ENCODE measurements around the gene NECAB3. TPM values are rescaled to one million over a fixed set of nuclear protein-coding genes. Genes with fewer than 3 reads are reported as not detected.

NECAB3 gene
- total and polyA plus RNA-seq, 2 of the 4 experiments (the other 2 are of a cell fraction): 8.6 to 28.4 TPM

- ChIA-PET POLR2A (ENCODE audit: unreplicated experiment) (no interaction called here), CTCF (no interaction called here)
- Histone ChIP-seq H2AK9ac (replicated peaks; ENCODE audit: low read depth, low read length, poor library complexity) (peak overlapping the region; percentile 97), H2AFZ (replicated peaks; ENCODE audit: low read length, poor library complexity) (peak overlapping the region; percentile 48), H3K27me3 (ENCODE audit: control insufficient read depth, insufficient read depth, low read length) (no peaks in the 10 kb centered on the region), H3K36me3 (ENCODE audit: control insufficient read depth, insufficient read depth, low read length) (peaks cover 13% of the 10 kb centered on the region), H2BK120ac (ENCODE audit: low read depth, low read length) (no peak overlapping the region), H2BK15ac (ENCODE audit: low read depth, low read length) (no peak overlapping the region), H3K9me1 (ENCODE audit: insufficient read depth, low read length) (peaks cover 22% of the 10 kb centered on the region), H3K27ac (ENCODE audit: insufficient read depth, low read length) (no peak overlapping the region), H3K4me2 (ENCODE audit: low read depth, low read length) (peak overlapping the region; percentile 99), H3K4ac (ENCODE audit: low read depth, low read length) (peak overlapping the region; percentile 96; the same call in 1 of the 2 replicates), H3K14ac (replicated peaks; ENCODE audit: low read depth, low read length) (peak overlapping the region; percentile 100; the same call in 1 of the 2 replicates), H3K9me3 (ENCODE audit: control insufficient read depth, insufficient read depth, low read length) (no peaks in the 10 kb centered on the region), H4K8ac (ENCODE audit: low read depth in 2 of 2, low read length in 2 of 2) (peak overlapping the region in 1 of 2 experiments; percentile 79; a peak in 1 of 4 replicates), H3K9ac (ENCODE audit: low read depth, low read length) (peak overlapping the region; percentile 99; the same call in 1 of the 2 replicates), H3K23ac (ENCODE audit: low read depth, low read length) (peak overlapping the region; percentile 96; the same call in 1 of the 2 replicates), H2AK5ac (ENCODE audit: low read depth, low read length) (peak overlapping the region; percentile 98), H3K4me1 (ENCODE audit: control insufficient read depth, insufficient read depth, low read length) (peaks cover 29% of the 10 kb centered on the region), H3K79me1 (ENCODE audit: low read depth in 1 of 2, low read length in 2 of 2) (peaks cover 12 to 65% of the 10 kb centered on the region in 2 experiments; a peak in 3 of 4 replicates), H3K4me3 (ENCODE audit: insufficient read depth, low read depth, low read length) (no peak overlapping the region), H2BK5ac (ENCODE audit: low read depth, low read length, poor library complexity, severe bottlenecking) (no peak overlapping the region), H3K18ac (ENCODE audit: low read depth, low read length) (no peak overlapping the region), H3K56ac (ENCODE audit: extremely low read depth, insufficient read depth, low read length) (no peak overlapping the region), H4K20me1 (ENCODE audit: insufficient read depth, low read length) (peaks cover 22% of the 10 kb centered on the region; the same call in 1 of the 2 replicates), H4K91ac (ENCODE audit: insufficient read depth, low read depth, low read length) (no peak overlapping the region), H4K5ac (ENCODE audit: low read depth, low read length) (no peak overlapping the region), H2BK20ac (ENCODE audit: low read depth, low read length) (0 out of 2 replicates have a peak overlapping the region, but pooled peaks have one; percentile 25)
- dilution Hi-C loops (cut with HindIII; ENCODE audit: low sequenced_read_pairs, unreplicated experiment): no loop called here
- WGBS, 2 experiments (ENCODE audit: extremely low coverage in 2 of 2, insufficient read length in 1 of 2): 62% methylated on average over 5 of the region's 17 CpGs; no CpG with 5 or more reads in 1 of the 2 experiments
- in situ Hi-C loops (cut with MboI; ENCODE audit: low sequenced_read_pairs): no loop called here
- DNase-seq: no peak
- TF ChIP-seq FOS (IDR thresholded peaks at IDR 0.05; ENCODE audit: low read depth, low read length) (no peak), SMC3 (IDR thresholded peaks at IDR 0.05; ENCODE audit: low read depth, low read length) (no peak), RFX5 (IDR thresholded peaks at IDR 0.05; ENCODE audit: low read depth, low read length) (no peak), POLR2A (IDR thresholded peaks at IDR 0.05; ENCODE audit: low read depth, low read length) (no peak)
- no peak for ATAC-seq (ENCODE audit: low read depth)
- intact Hi-C loops (cut with micrococcal nuclease): no loop called here
- BruUV-seq (replicated peaks): no TSS peak
Measured at GRCh38 chr20:33672426-33673113, 1.7 kb downstream of the NECAB3 start.

All from IMR-90 (cell line).